ENCODE data around the gene MAEA.
A peak's percentile ranks its signal among the peaks of the same experiment; 100 is the strongest.

Gene MAEA

DNA sequence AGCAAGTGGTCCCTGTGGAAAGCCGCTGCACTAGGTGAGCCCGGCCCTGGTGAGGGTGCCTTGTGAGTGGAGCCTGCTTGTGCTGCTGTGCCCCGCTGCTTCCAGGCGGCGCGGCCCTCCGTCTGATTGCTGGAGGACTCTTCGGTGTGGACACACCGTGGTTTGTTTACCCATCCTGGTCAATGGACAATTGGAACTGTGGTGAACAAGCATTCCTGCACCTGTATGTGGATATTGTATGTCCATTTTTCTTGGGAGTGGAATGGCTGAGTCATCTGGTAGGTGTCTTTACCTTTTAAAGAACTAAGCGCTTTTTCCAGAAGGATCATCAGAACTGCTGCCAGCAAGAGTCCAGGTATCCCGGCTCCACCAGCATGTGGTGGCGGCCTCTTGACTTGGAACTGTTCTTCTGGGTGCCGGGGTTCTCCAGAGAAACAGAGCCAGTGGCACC, 15.6 kb downstream of the MAEA start:
- DNase-seq, result no peak

DNA sequence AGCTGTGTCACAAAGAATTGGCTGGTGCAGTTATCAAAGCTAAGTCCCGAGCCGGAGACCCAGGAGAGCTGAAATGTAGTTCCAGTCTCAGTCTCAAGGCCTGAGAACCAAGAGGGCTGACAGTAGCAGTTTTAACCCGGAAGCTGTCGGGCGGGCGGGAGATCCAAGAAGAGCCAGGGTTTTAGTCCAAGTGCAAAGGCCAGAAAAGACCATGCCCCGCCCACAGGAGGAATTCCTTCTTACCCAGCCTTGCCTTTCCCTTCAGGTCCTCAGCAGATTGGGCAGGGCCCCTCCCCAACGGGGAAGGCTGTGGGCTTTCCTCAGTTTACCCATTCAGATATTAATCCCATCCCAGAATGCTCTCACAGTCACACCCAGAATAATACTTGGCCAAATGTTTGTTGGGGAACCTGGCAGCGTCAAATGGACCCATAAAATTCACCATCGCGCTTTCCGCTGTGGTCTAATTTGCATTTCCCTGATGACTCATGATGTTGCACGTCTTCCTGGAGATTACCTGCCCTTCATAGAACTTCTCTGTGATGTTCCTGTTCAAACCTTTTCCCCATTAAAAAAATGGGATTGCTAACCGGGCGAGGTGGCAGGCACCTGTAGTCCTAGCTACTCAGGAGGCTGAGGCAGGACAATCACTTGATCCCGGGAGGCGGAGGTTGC, 16.2 kb downstream of the MAEA start:
- DNase-seq, result no peak

DNA sequence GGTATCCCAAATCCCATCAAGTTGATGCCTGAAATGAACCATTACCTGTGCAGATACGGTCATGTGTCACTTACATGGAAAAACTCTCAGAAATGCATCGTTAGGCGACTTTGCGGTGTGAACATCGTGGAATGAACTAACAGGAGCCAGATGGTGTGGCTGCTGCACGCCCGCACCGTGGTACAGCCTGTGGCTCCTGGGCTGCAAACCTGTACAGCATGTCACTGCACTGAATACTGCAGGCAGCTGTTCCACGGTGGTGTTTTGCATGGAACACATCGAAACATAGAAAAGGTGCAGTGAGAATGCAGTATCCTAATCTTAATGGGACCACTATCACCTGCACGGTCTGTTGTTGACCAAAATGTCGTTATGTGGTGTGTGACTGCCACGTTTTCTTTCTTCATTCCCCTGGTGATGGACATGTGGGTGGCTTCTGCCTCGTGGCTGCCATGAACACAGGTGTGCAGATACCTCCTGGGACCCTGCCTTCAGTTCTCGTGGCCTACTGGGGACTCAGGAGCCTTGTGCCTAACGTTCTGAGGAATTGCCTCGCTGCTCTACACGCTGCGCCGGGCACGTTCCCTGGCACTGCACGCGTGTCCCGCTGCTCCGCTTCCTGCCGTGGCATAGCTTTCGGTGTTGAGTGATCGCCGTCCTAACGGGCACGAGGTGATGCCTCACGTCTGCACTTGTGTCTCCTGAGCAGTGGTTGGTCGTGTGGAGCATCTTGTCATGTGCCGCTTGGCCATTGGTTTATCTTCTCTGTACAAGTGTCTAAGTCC, 18.5 kb downstream of the MAEA start:
- no peak for DNase-seq

DNA sequence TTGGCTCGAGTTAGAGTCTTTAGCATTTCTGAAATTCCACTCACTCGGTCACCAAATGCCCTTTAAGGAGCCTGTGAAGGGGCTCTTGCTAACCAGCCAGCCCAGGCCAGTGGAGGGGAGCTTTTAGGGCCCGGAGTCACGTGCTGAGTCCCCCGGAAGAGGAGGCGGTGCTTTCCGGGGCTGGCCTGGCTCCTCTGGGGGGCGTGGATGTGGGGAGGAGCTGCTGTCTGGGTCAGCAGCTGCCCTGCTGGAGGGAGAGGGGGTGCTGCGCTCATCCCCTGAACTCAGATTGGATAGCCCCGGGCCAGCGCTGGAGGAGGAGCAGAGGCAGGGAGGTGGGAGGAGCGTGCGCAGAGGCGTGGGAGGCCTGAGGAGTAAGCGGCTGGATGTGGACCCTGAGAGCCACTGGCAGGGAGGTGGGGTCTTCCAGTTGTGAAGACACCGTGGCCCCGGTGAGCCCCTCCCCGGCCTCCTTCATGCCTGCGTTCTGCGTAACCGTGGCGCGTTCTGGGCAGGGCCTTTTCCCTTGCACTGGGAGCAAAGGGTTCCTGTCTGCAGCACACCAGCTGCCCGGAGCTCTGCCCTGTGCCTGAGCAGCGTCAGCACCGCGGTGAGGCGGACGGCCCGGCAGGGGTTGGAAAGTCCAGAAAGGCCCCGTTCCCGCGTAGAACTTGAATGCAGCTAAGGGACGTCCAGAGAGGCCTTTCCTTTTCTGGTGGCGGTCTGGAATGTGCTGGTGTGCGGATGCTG, 19.7 kb downstream of the MAEA start:
- DNase-seq, result peak; percentile 75

DNA sequence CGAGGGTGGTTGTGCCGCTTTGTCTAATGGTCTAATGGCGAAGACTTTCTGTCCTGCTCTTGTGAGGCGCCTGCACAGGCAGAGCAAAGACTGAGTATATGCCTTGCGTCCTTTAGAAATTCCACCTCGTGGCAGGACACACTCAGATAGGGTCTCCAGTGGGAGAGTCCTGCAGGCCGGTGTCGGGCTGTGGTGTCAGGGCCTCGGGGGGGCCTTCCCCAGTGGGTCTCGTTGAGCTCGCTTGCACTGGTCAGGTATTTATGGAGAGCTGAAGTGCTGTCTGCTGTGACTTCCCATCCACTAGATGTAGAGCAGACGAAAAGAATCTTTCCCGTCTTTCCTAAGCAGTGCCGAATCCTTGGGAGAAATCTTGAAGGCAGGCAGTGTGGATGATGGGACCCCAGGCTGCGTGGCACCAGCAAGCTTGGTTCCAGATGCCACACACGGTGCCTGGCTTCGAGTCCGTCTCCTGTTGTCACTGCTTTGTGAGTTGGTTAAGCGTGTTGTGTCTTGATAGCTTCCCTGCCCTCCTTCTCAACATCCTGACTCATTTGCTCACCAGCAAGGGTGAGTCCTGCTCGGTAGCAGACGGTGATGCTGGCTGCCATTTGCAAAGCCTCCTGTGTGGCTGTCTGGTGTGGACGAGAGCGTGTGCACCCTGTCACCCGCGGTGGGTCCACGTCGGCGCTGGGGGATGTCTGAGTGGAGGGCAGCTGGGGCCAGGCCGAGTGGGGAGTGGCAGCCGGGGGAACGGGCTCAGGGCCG, 20.5 kb downstream of the MAEA start:
- no peak for DNase-seq

DNA sequence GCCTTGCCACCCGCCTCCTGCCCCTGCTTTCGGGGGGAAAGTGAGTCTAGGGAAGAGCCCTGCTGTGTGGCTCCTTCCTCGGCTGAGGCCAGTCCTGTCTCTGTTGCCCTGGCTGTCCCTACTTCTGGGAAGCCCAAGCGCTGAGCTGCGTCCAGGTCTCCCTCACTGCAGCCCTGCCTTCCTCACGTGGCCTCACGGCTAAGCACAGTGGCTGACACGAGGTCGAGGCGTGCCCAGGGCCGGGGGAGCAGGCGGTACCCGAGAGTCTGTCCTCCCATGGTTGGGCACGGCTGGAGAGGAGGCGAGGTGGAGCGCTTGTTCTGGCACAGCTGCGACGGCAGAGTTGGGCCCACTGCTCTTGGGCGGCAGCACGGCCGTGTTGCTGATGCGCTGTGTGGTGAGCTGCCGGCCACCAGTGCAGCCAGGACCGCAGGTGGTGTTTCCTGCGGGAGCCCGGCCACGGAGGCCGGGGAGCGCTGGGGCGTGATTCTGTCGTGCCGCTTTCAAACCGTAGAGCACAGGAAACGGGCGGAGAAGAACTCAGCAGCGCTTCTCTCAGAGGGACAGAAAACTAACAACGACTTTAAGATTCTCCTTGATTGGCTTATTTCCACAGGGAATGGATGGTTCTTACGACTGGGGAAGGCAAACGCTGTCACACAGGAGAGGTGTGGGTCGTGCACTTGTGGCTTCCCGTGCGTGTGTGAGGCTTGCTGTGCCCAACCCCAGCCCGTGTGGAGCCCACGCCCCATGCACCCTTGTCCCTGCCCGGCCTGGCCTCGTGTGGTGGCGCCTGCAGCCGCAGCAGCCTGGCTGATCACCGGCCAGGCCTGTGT, 21.3 kb downstream of the MAEA start:
- no peak for DNase-seq

DNA sequence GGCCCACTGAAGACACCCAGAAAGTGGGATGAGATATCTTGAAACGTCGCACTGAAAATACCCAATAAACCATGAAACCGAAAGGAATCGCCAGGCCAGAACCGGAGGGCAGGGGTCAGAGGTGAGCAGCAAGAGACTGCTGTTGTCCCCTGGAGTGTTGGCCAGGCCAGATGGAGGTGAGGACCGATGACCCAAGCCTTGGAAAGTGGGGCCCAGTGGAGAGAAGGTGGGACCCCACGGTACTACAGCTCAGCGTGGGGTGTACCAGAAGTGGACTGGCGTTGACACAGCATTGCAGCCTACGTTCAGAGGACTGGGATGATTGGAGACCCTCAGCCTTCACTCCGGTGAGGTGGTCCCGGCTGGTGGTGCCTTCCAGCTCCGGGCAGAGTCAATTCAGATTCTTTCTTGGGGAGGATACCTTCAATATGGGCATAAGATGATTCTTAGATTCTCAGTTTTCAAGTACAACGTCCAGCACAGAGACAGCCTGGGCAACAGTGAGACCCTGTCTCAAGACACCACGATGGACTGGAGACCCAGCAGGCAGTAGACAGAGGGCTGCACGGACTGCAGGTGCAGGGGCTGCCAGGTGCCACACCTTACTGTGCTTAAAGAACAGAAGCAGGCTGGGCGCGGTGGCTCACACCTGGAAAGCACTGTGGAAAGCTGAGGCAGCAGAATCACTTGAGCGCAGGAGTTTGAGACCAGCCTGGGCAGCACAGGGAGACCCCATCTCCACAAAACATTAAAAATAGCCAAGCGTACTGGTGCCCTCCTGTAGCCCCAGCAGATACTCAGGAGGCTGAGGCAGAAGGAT, 23.3 kb downstream of the MAEA start:
- DNase-seq, result no peak

DNA sequence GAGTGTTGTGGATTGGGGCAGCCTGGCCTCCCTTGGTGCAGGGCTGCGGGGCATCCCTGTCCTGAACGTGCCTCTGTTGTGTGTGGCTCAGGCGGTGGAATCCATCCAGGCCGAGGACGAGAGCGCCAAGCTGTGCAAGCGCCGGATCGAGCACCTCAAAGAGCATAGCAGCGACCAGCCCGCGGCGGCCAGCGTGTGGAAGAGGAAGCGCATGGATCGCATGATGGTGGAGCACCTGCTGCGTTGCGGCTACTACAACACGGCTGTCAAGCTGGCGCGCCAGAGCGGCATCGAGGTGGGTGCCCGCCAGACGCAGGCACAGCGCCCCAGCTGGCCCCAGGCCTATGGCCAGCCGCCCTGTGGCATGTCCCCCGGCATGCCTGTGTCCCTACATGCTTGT, 25.6 kb downstream of the MAEA start:
- no peak for DNase-seq

DNA sequence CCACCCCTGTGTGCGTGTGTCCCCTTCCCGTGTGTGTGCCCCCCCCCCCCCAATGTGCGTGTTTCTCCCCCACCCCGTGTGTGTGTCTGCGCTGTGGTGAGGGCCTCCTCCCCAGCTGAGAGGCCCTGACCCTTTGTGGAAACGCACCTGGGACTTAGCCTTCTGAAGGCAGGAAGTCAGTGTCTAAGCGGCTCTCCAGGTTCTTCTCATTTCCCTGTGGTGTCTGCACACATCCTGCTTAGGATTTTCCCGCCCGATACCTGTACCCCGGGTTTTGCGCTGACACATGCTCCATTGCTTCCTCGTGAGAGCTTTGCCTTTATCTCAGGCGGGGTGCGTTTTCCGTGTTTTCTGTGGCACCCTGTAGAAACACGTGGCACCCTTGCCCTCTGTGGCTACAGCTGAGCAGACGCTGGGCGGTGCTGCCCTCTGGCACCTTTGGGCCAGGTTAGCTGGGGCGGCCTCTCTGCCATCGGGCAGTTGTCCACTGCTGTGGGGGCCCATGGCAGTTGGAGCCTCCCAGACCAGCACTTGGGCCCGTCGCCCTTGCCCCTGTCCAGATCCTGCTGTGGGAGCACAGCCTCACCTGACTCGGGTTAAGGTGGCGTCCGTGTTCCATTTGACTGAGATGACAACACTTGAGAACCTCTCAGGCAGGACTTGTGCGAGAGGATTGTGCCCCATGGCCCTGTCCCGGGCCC, 26.3 kb downstream of the MAEA start:
- no peak for DNase-seq

DNA sequence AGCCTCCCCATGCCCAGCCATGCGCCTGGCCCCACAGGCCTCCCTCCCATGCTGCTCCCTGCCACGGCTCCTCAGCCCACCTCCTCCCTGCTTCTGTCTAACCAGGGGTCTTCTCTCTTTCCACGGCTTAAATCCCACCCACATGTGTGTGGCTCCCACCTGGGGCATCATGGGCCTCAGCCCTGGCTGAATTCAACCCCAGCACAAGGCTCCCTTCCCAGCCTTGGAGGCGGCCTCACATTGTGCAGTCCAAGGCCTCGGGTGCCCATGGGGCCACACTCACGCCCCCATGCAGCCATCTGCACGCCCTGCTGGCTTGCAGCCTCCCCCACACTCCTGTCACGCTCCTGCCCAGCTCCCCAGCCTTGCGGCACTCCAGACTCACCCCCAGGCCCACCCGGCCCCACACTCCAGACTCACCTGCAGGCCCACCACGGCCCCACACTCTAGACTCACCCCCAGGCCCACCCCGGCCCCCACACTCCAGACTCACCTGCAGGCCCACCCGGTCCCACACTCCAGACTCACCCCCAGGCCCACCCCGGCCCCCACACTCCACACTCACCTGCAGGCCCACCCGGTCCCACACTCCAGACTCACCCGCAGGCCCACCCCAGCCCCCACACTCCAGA, 27.0 kb downstream of the MAEA start:
- no peak for DNase-seq

DNA sequence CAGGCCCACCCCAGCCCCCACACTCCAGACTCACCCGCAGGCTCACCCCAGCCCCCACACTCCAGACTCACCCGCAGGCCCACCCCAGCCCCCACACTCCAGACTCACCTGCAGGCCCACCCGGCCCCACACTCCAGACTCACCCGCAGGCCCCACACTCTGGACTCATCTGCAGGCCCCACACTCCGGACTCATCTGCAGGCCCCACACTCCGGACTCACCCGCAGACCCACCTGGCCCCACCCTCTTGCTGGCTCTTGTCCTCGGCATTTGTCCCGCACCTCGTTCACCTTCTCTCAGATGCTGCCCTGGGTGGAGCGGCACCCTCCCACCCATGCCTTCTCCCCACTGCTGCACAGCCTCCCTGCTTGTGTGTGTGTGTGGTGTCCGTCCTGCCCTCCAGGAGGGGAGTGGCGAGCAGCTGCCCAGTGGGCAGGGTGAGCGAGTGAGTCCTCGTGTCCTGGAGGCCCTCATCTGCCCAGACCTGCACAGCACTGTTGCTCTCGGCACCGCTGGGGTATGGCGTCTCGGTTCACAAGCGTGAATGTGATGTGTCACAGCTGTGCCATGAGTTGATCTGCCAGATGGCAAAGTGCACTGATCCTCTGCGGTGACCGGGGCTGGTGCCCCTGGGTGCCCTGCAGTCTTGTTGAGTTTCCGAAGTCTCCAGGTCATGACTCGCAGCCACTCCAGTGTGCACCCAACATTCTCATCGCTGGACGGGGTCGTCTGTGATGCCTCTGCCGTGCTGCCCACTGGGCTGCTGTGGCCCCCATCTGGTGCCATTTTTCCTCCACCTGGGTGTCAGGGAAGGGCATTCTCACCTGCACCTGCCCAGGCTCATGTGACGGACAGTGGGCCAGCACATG, 27.7 kb downstream of the MAEA start:
- no peak for DNase-seq

DNA sequence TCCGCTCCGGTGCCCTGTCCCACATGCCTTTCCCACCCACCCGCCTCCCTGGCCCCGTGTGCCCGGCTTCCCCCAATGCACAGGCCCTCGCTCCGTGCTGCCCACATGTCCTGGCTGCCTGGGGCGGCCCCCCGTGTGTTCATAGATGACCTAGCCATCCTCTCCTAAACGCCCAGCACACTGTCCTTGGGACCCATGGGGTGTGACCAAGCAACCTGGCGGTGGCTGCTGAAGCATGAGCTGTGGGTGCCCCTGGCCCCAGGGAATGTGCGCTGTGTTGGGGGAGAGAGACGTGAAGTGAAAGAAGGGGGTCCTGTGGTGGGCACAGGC, 28.3 kb downstream of the MAEA start:
- no peak for DNase-seq

DNA sequence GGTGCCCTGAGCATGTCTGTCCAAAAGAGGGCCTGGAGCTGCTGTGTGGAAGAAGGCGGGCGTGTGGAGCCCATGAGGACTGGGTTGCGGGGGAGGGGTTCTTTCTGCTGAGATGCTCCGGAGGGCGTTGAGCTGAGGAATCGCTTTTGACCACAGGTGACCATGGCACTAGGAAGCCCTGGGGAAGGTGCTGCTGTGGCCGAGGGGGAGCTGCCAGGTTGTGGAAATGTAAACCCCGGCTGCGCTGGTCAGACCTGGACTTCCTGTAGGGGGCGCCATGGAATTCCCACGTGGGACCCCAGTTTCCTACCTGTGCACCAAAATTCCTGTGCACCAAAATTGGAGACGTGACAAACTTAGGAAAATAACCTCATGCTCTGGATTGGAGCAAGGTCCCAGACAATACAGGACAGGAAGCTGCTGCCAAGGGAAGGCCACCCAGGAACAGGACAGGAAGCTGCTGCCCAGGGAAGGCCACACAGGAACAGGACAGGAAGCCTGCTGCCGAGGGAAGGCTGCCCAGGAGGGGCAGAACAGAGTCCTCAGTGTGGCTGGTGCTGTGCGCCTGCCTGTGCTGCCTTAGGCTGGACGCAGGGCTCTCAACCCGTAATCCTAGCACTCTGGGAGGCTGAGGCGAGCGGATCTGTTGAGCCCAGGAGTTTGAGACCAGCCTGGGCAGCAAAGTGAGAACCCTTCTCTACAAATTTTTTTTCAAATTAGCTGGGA, 29.0 kb downstream of the MAEA start:
- DNase-seq, result no peak

DNA sequence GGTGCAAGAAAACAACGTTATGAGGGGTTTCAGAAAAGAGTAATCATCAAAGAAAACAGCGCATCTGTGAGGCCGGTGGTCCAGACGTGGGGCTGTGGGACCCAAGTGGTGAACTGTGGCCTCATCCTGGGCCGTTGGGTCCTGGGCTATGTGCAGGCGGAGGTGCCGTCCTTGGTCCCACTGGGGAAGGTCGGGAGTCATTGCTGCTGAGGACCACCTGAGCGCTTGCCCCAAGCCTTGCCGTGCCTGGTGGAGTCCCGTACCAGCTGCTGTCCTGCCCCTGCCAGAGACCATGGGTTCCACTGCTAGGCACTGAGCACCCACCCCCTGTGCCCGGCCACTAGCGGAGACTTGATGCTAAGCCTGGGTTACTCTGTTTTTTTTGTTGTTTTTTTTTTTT, 31.8 kb downstream of the MAEA start:
- DNase-seq, result no peak

DNA sequence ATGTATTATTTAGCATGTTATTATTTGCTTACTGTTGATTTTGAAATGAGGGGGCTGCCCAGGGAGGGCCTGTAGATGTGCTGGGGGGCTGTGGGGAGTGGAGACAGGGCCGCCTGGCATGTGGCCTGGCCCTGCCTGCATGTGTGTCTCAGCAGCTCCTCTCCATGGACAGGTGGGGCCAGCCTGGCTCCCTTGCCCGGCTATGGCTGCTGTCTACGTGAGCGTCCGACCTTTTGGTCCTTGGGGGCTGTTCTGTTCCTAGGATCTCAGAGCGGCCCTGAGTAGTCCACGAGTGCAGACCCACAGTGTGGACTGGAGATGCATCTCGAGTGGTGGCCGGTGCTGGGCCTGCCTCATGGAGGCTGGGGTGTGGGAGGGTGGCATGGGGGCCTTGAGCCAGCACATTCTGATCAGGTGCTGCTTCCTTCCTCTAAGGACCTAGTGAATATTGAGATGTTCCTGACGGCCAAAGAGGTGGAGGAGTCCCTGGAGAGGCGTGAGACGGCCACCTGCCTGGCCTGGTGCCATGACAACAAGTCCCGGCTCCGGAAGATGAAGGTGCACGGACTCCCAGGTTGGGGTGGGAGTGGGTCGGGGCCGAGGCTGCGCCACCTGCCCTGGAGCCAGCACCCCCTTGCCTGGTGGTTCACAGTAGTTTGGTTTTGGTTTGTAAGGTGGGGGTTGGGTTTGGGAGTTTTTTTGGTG, 32.4 kb downstream of the MAEA start:
- no peak for DNase-seq

DNA sequence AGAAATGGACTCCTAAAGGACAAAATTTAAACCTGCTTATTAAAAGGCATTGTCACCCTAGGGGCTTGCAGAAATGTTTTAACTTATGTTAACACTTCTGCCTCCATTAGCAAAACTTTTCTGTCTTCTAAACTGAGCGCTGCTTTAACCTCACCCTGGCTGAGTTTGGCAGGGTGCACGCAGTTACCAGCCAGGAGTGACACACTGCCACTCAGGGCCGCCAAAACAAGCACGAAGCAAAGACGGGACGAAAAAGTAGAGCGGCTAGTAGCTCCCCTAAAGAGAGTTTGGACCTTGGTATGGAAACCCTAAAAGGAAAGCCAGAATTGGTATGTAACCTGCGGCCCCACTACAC, 33.6 kb downstream of the MAEA start:
- no peak for DNase-seq

DNA sequence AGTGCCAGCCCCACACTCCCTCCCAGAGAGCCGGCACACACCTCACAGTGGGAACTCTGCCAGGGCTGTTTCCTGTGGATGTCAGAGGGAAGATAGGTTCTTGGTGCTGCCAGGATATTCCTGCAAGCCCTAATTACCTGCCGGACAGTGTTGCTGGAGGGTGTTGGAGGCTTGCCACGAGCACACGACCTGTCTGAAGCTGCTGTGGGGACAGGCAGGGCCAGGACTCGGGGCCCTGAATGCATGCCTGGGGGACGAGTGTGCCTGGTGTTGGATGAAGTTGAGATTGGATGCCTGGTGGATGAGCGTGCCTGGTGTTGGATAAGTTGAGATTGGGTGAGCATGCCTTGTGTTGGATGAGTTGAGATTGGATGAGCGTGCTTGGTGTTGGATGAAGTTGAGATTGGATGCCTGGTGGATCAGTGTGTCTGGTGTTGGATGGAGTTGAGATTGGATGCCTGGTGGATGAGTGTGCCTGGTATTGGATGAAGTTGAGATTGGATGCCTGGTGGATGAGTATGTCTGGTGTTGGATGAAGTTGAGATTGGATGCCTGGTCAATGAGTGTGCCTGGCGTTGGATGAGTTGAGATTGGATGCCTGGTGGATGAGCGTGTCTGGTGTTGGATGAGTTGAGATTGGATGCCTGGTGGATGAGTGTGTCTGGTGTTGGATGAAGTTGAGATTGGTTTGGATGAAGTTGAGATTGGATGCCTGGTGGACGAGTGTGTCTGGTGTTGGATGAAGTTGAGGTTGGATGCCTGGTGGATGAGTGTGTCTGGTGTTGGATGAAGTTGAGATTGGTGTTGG, 34.1 kb downstream of the MAEA start:
- no peak for DNase-seq

All from NCI-H82 (cell line).